Left colon (tissue), 2 donors: ENCODE results near the gene RNF13. TPM values are rescaled to one million over a fixed set of nuclear protein-coding genes. Genes with fewer than 3 reads are reported as not detected.

Experiments
- ATAC-seq: fragments of 200-7000 bp; cut with Tn5 transposase; one replicate; pipeline ENCODE4 v1.9.1; 2020; ENCODE audit warnings: mild to moderate bottlenecking, moderate library complexity
- DNase-seq, 2 donors: peaks; one replicate each; pipeline ENCODE4 v3.0.0-alpha.2; 2020
- intact Hi-C, 2 donors: fragments of 100-400 bp; cut with DNase I in 1 of 2; cut with micrococcal nuclease in 1 of 2; formaldehyde crosslinking; loops; one replicate each; pipeline versions ENCODE4 v1.11.2 to v1.14.0; 2022; cut with DNase I, micrococcal nuclease
- total RNA-seq, 2 donors: library from RNA; stranded (reverse); fragmentation: NEBNext Ultra II Directional; extraction: Animal tissue kit (Norgen Biotek cat#: 25700); gene quantifications; one replicate each; pipeline ENCODE4 v1.2.1, GENCODE V29; 2021
- donor health status: DM: no; HTN: no; CAD: no.
- donor health status: DM: yes; HTN: yes; CAD: no.

The RNF13 gene
- total RNA-seq, 2 donors from 2014 or later: 47.5 to 61.7 TPM

- DNase-seq (no peak), ATAC-seq (no peak)
- intact Hi-C loops: no loop called here
Observed at GRCh38 chr3:150005243-150006112, 192.5 kb downstream of the RNF13 start.

DNA sequence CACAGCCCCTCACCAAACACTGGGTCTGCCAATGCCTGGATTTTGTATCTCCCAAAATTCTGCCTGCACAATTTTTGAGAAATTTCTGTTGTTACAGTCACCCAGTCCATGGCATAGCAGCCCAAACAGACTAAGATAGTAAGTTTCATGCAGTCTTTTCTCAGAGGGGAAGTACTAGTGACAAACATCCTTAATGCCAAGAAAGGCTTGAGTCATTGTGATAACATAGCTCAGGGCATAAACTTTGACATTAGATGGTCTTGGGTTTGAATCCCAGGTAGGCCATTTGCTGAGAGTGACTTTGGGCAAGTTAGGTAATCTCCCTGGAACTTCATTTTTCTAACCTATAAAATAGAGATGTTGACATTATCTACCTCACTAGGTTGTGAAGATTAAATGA is 193.8 kb downstream of the RNF13 start:
- no peak for ATAC-seq
- intact Hi-C loops: no loop called here
- no peak for DNase-seq

Other genes starting within 250 kb of the RNF13 start
- gene WWTR1, start 155.2 kb upstream of the RNF13 start, total RNA-seq: 10 to 100 TPM in 1 of 2 donors, 1 to 10 TPM in 1; 8.4 to 27.2 TPM
- gene COMMD2, start 60.7 kb upstream of the RNF13 start, total RNA-seq: 10 to 100 TPM; 25.5 to 27.5 TPM
- gene ANKUB1, start 20.7 kb upstream of the RNF13 start, total RNA-seq: not detected
- 10 to 100 TPM; 35.6 to 49.7 TPM for gene PFN2, start 157.7 kb downstream of the RNF13 start, total RNA-seq